A673 (cell line): Measurements from ENCODE around the gene ROBO2.

Source experiments
- CTCF ChIP-seq: fragments of 300-800, 200-600 bp; sonication (generic); conservative IDR thresholded peaks from 2 replicates; pipeline ENCODE4 v1.5.1; 2017; ENCODE audit warnings: low read depth, mild to moderate bottlenecking, antibody characterized with exemption, low read length, moderate library complexity, mixed read lengths
- EZH2 ChIP-seq: fragments of 200-600 bp; sonication (generic); IDR thresholded peaks from 2 replicates; pipeline ENCODE4 v1.6.1; 2017; ENCODE audit warnings: borderline replicate concordance, low read depth, mild to moderate bottlenecking, mixed read lengths, antibody characterized with exemption, low read length; ENCODE audit not compliant: poor library complexity, severe bottlenecking

DNA sequence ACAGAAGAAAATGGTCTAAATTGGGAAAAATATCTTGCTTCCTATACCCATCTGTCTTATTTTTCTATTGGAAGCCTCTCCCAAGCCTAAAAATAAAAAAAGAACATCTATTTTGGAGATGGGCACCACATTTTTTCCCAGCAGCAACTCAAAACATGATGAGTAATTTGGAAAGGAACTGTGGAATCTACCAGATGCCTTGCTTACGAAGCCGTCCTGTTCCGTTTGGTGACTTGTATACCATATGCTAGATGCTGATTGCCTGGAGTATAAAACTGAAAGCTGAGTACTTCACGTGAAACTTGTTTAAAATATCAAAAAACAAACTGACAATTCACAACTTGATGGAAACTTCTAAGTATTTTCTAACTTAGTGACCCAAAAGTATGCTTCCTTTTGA is 491.0 kb downstream of the ROBO2 start:
- TF ChIP-seq CTCF (no peak), EZH2 (no peak)
